ENCODE measurements around the gene DNAJB1. TPM values are rescaled to one million over a fixed set of nuclear protein-coding genes. Genes with fewer than 3 reads are reported as not detected.
A peak's percentile ranks its signal among the peaks of the same experiment; 100 is the strongest.

Gene DNAJB1
- total RNA-seq, 1 experiment from 2014 or later = 79.5 TPM

- ChIA-PET CTCF (interaction anchor here (0.9 to 1.9 kb wide), 4 partner anchors 9 to 360 kb away, joined by 3 to 7 read pairs (median 4); partner anchors contain the start of gene ASF1B), POLR2A (interaction anchor here (0.5 to 1.3 kb wide), 8 partner anchors 9 to 1563 kb away, joined by 3 to 8 read pairs (median 4); partner anchors contain the start of genes DNAJB1, FARSA and NDUFB7)
- peaks cover 28% of the 10 kb centered on the region for H3K36me3 Mint-ChIP-seq (ENCODE audit: insufficient read depth, unreplicated experiment)
- Histone ChIP-seq H3K4me3 (ENCODE audit: low read depth, low read length) (no peak overlapping the region), H3K4me1 (peaks cover 16% of the 10 kb centered on the region), H3K36me3 (ENCODE audit: control insufficient read depth, insufficient read depth, low read length) (no peaks in the 10 kb centered on the region; the same call in 1 of the 2 replicates), H3K9me3 (no peaks in the 10 kb centered on the region), H3K27me3 (replicated peaks; ENCODE audit: control insufficient read depth, insufficient read depth, low read length) (no peaks in the 10 kb centered on the region)
- peaks cover 21% of the 10 kb centered on the region for H3K4me1 Mint-ChIP-seq (ENCODE audit: low read depth, unreplicated experiment)
- peak overlapping the region; percentile 80 for H3K4me3 Mint-ChIP-seq (ENCODE audit: unreplicated experiment)
- no peak for DNase-seq
- no peaks in the 10 kb centered on the region for H3K27me3 Mint-ChIP-seq (ENCODE audit: insufficient read depth, unreplicated experiment)
- no peak for TF ChIP-seq CTCF (IDR thresholded peaks at IDR 0.05; ENCODE audit: insufficient read depth in 1 of 2, low read depth in 1 of 2, low read length in 1 of 2, severe bottlenecking in 1 of 2, unreplicated experiment in 1 of 2)
- H3K9me3 Mint-ChIP-seq (ENCODE audit: unreplicated experiment) = no peaks in the 10 kb centered on the region
- H3K27ac Mint-ChIP-seq (ENCODE audit: unreplicated experiment) = peak overlapping the region; percentile 91
- intact Hi-C loops (cut with micrococcal nuclease; ENCODE audit: unreplicated experiment) = loop anchor here (2.0 kb wide), 1 partner anchor 32 kb away; the partner anchor contains the start of gene TECR
- BruUV-seq (replicated peaks) = TSS peak; percentile 96
These were observed 21.4 kb downstream of the DNAJB1 start for GRCh38 chr19:14496834-14497227.

- Mint-ChIP-seq H3K4me3 (ENCODE audit: unreplicated experiment) (peak within 1 kb of the TSS; percentile 80), H3K27me3 (ENCODE audit: insufficient read depth, unreplicated experiment) (no peaks in the 10 kb centered on the region), H3K4me1 (ENCODE audit: low read depth, unreplicated experiment) (peaks cover 21% of the 10 kb centered on the region), H3K36me3 (ENCODE audit: insufficient read depth, unreplicated experiment) (peaks cover 34% of the 10 kb centered on the region), H3K9me3 (ENCODE audit: unreplicated experiment) (no peaks in the 10 kb centered on the region), H3K27ac (ENCODE audit: unreplicated experiment) (peak within 1 kb of the TSS; percentile 91)
- Histone ChIP-seq H3K9me3 (no peaks in the 10 kb centered on the region), H3K4me1 (peaks cover 16% of the 10 kb centered on the region), H3K4me3 (ENCODE audit: low read depth, low read length) (peak within 1 kb of the TSS; percentile 93), H3K36me3 (ENCODE audit: control insufficient read depth, insufficient read depth, low read length) (no peaks in the 10 kb centered on the region; the same call in 1 of the 2 replicates), H3K27me3 (replicated peaks; ENCODE audit: control insufficient read depth, insufficient read depth, low read length) (no peaks in the 10 kb centered on the region)
- ChIA-PET POLR2A (interaction anchor here (0.5 to 1.0 kb wide), 7 partner anchors 10 to 1562 kb away, joined by 3 to 8 read pairs (median 3); partner anchors contain the start of genes DNAJB1, FARSA and NDUFB7), CTCF (interaction anchor here (0.9 to 1.9 kb wide), 5 partner anchors 10 to 360 kb away, joined by 3 to 7 read pairs (median 5); partner anchors contain the start of gene ASF1B)
- peak; percentile 99 for DNase-seq
- no TSS peak for BruUV-seq (replicated peaks)
- no peak for TF ChIP-seq CTCF (IDR thresholded peaks at IDR 0.05; ENCODE audit: insufficient read depth in 1 of 2, low read depth in 1 of 2, low read length in 1 of 2, severe bottlenecking in 1 of 2, unreplicated experiment in 1 of 2)
- intact Hi-C loops (cut with micrococcal nuclease; ENCODE audit: unreplicated experiment) = loop anchor here (2.0 kb wide), 1 partner anchor 33 kb away; the partner anchor contains the start of gene TECR
These were observed 22.0 kb downstream of the DNAJB1 start, which contains the start of gene GIPC1 for GRCh38 chr19:14496029-14496833. TSS of gene GIPC1 (minus strand) at chr19:14496127. CDS start at chr19:14482976, 13,151 bp downstream.

GRCh38 chr19:14495672-14496028, 22.5 kb downstream of the DNAJB1 start:
- peak overlapping the region; percentile 93 for H3K4me3 ChIP-seq (ENCODE audit: low read depth, low read length)
- intact Hi-C loops (cut with micrococcal nuclease; ENCODE audit: unreplicated experiment) = loop anchor here (2.0 kb wide), 1 partner anchor 33 kb away; the partner anchor contains the start of gene TECR
- Mint-ChIP-seq H3K9me3 (ENCODE audit: unreplicated experiment) (no peaks in the 10 kb centered on the region), H3K4me3 (ENCODE audit: unreplicated experiment) (peak overlapping the region; percentile 80), H3K36me3 (ENCODE audit: insufficient read depth, unreplicated experiment) (peaks cover 39% of the 10 kb centered on the region), H3K27me3 (ENCODE audit: insufficient read depth, unreplicated experiment) (no peaks in the 10 kb centered on the region), H3K27ac (ENCODE audit: unreplicated experiment) (peak overlapping the region; percentile 91), H3K4me1 (ENCODE audit: low read depth, unreplicated experiment) (peaks cover 21% of the 10 kb centered on the region)
- no peak for TF ChIP-seq CTCF (IDR thresholded peaks at IDR 0.05; ENCODE audit: insufficient read depth in 1 of 2, low read depth in 1 of 2, low read length in 1 of 2, severe bottlenecking in 1 of 2, unreplicated experiment in 1 of 2)
- ChIA-PET CTCF (interaction anchor here (0.9 to 1.7 kb wide), 3 partner anchors 23 to 79 kb away, joined by 3 to 6 read pairs (median 5); no protein-coding TSS in a partner anchor), POLR2A (interaction anchor here (1.0 kb wide), 2 partner anchors 23 to 76 kb away, joined by 4 to 8 read pairs; partner anchors contain the start of genes DNAJB1 and NDUFB7)
- no peaks in the 10 kb centered on the region for H3K27me3 ChIP-seq (replicated peaks; ENCODE audit: control insufficient read depth, insufficient read depth, low read length)
- H3K9me3 ChIP-seq = no peaks in the 10 kb centered on the region
- no peak for DNase-seq
- H3K4me1 ChIP-seq = peaks cover 16% of the 10 kb centered on the region
- no TSS peak for BruUV-seq (replicated peaks)
- H3K36me3 ChIP-seq (ENCODE audit: control insufficient read depth, insufficient read depth, low read length) = no peaks in the 10 kb centered on the region; the same call in 1 of the 2 replicates
